ENCODE data around the gene SNN.

DNA sequence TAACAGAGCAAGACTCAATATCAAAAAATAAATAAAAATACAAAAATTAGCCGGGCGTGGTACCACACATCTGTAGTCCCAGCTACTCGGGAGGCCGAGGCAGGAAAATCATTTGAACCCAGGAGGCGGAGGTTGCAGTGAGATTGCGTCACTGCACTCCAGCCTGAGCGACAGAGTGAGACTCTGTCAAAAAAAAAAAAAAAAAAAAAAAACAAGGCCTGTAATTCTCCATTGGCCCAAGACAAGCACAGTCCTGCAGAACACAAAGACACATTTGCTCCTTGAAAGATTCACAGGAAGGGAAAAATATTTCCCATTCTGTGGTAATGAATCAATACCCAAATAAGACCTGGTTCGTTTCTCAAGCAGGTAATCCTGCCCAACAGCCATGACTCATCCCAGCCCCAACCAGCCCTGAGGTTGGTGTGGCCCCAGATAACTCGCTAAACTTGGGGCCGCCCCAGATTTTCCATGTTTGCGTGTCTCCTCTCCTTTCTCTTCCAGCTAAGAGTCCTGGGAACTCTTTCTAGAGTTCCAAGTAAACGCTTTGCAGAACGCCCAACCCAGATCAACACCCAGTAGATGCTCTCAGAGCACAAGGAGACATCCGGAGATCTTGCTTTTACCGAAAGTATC, 40.3 kb upstream of the SNN start:
- TF ChIP-seq, protein P1, sequence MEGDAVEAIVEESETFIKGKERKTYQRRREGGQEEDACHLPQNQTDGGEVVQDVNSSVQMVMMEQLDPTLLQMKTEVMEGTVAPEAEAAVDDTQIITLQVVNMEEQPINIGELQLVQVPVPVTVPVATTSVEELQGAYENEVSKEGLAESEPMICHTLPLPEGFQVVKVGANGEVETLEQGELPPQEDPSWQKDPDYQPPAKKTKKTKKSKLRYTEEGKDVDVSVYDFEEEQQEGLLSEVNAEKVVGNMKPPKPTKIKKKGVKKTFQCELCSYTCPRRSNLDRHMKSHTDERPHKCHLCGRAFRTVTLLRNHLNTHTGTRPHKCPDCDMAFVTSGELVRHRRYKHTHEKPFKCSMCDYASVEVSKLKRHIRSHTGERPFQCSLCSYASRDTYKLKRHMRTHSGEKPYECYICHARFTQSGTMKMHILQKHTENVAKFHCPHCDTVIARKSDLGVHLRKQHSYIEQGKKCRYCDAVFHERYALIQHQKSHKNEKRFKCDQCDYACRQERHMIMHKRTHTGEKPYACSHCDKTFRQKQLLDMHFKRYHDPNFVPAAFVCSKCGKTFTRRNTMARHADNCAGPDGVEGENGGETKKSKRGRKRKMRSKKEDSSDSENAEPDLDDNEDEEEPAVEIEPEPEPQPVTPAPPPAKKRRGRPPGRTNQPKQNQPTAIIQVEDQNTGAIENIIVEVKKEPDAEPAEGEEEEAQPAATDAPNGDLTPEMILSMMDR (conservative IDR thresholded peaks at IDR 0.05; ENCODE audit: low read length) = no peak
- no peak for TF ChIP-seq EZH2phosphoT487 (IDR thresholded peaks at IDR 0.05; ENCODE audit: borderline replicate concordance)
